Measurements from ENCODE around the gene GUCY2C.
"Not testable (repeated sequence)": the region's sequence is repeated elsewhere in the genome, so short reads cannot be mapped to it uniquely, and the experiment has no call there.

Gene GUCY2C

GRCh38 chr12:14696265-14696741 is at the start of gene GUCY2C:
GUCY2C (minus strand) TSS chr12:14696599; CDS start chr12:14696448, 151 bp downstream.
- DNase-seq = no peak

GRCh38 chr12:14743061-14743460 is 46.7 kb upstream of the GUCY2C start:
- DNase-seq = no peak

- no peak for DNase-seq
These were observed 45.5 kb upstream of the GUCY2C start for GRCh38 chr12:14741942-14742341.

- DNase-seq = no peak
These were observed 44.8 kb upstream of the GUCY2C start for GRCh38 chr12:14741153-14741552.

GRCh38 chr12:14736441-14736840 is 40.0 kb upstream of the GUCY2C start:
- DNase-seq = not testable (repeated sequence)

- DNase-seq = no peak
These were observed 35.4 kb upstream of the GUCY2C start for GRCh38 chr12:14731821-14732220.

- no peak for DNase-seq
These were observed 33.2 kb upstream of the GUCY2C start for GRCh38 chr12:14729586-14729985.

GRCh38 chr12:14723763-14724162 is 27.4 kb upstream of the GUCY2C start:
- DNase-seq = peak; percentile 6

- peak; percentile 12 for DNase-seq
These were observed 20.5 kb upstream of the GUCY2C start for GRCh38 chr12:14716848-14717444.

- no peak for DNase-seq
These were observed 18.0 kb upstream of the GUCY2C start for GRCh38 chr12:14714437-14714836.

GRCh38 chr12:14710632-14711320 is 14.4 kb upstream of the GUCY2C start:
- DNase-seq = no peak

- DNase-seq = no peak
These were observed 5.6 kb upstream of the GUCY2C start for GRCh38 chr12:14701809-14702568.

GRCh38 chr12:14700935-14701334 is 4.5 kb upstream of the GUCY2C start:
- no peak for DNase-seq

GRCh38 chr12:14699923-14700322 is 3.5 kb upstream of the GUCY2C start:
- no peak for DNase-seq

- DNase-seq = no peak
These were observed 2.2 kb upstream of the GUCY2C start for GRCh38 chr12:14698555-14698954.

- DNase-seq = no peak
These were observed 671 bp downstream of the GUCY2C start for GRCh38 chr12:14695715-14696141.

GRCh38 chr12:14694970-14695369 is 1.4 kb downstream of the GUCY2C start:
- no peak for DNase-seq

- no peak for DNase-seq
These were observed 2.2 kb downstream of the GUCY2C start for GRCh38 chr12:14694145-14694714.

- no peak for DNase-seq
These were observed 3.3 kb downstream of the GUCY2C start for GRCh38 chr12:14693116-14693515.

GRCh38 chr12:14691560-14691959 is 4.8 kb downstream of the GUCY2C start:
- DNase-seq = no peak

- DNase-seq = no peak
These were observed 6.4 kb downstream of the GUCY2C start for GRCh38 chr12:14689996-14690395.

GRCh38 chr12:14689144-14689543 is 7.3 kb downstream of the GUCY2C start:
- no peak for DNase-seq

GRCh38 chr12:14682231-14682630 is 14.2 kb downstream of the GUCY2C start:
- not testable (repeated sequence) for DNase-seq

Data from NCI-H2227 treated with DMSO at 0.1 percent for 48 hours (cell line).